Measurements from ENCODE around the gene TAX1BP1. TPM values are rescaled to one million over a fixed set of nuclear protein-coding genes. Genes with fewer than 3 reads are reported as not detected.

The TAX1BP1 gene
- total RNA-seq, 1 donor from 2014 or later, result 184 TPM

GRCh38 chr7:27871866-27872265, 131.9 kb downstream of the TAX1BP1 start:
- H3K9me3 ChIP-seq (replicated peaks), result no peaks in the 10 kb centered on the region
- peaks cover 24% of the 10 kb centered on the region for H3K4me1 ChIP-seq
- no peak overlapping the region for H3K4me3 ChIP-seq
- TF ChIP-seq, protein P1, sequence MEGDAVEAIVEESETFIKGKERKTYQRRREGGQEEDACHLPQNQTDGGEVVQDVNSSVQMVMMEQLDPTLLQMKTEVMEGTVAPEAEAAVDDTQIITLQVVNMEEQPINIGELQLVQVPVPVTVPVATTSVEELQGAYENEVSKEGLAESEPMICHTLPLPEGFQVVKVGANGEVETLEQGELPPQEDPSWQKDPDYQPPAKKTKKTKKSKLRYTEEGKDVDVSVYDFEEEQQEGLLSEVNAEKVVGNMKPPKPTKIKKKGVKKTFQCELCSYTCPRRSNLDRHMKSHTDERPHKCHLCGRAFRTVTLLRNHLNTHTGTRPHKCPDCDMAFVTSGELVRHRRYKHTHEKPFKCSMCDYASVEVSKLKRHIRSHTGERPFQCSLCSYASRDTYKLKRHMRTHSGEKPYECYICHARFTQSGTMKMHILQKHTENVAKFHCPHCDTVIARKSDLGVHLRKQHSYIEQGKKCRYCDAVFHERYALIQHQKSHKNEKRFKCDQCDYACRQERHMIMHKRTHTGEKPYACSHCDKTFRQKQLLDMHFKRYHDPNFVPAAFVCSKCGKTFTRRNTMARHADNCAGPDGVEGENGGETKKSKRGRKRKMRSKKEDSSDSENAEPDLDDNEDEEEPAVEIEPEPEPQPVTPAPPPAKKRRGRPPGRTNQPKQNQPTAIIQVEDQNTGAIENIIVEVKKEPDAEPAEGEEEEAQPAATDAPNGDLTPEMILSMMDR (IDR thresholded peaks at IDR 0.05; ENCODE audit: borderline replicate concordance), result no peak
- no peak for DNase-seq
- no peaks in the 10 kb centered on the region for H3K27me3 ChIP-seq (ENCODE audit: low read depth)
- intact Hi-C loops (cut with micrococcal nuclease), result no loop called here
- no peaks in the 10 kb centered on the region for H3K36me3 ChIP-seq
- no peak overlapping the region for H3K27ac ChIP-seq (replicated peaks)

- Histone ChIP-seq H3K27me3 (ENCODE audit: low read depth) (no peaks in the 10 kb centered on the region), H3K4me3 (no peak overlapping the region), H3K27ac (replicated peaks) (no peak overlapping the region), H3K36me3 (no peaks in the 10 kb centered on the region), H3K4me1 (peaks cover 24% of the 10 kb centered on the region), H3K9me3 (replicated peaks) (no peaks in the 10 kb centered on the region)
- no peak for DNase-seq
- TF ChIP-seq, protein P1 (IDR thresholded peaks at IDR 0.05; ENCODE audit: borderline replicate concordance), result no peak
- intact Hi-C loops (cut with micrococcal nuclease), result no loop called here
Measured at GRCh38 chr7:27872356-27873275, 132.7 kb downstream of the TAX1BP1 start.

DNA sequence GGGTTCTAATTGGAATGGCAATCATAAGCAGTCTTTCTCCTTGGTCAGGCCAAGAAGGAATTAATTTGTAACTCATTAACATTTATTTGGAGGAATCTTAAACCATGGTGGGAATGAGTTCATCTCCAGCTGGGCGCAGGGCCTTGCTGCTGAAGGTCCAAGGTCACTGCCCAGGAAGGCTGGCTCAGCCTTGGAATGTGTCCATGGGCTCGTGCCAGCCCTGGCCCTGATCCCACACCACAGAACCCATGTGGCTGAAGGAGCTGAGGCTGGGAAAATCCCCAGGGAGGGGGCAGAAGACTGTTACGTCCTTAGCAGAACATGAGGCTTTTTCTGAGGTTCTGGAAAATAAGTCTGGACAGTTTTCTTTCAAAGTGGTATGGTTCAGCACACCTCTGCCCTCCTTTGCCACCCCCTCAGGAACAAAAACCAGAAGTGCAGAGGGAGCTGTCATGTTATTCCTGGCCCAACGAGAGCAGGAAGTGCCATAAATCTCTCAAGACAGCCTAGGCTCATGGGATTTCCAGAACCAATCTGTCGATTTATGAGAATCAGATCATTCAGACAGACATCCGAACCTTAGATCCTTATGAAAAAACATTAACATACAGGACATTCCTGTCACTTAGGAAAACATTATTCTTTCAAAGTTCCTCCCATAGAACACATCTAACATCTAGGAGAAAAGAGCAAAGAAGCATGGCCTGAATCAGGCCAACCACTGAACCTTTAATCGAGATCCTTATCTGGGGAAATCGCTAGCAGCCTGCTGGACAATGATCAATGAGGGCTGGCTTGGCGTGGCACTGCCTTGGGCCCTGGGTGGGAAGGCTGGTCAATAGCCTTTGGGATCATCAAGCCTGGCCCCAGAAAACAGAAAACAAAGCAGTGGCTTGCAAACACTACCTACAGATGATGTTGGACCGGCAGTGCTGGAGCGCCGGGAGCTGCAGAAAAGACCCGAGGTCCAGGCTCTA, 134.3 kb downstream of the TAX1BP1 start:
- Histone ChIP-seq H3K9me3 (replicated peaks) (no peaks in the 10 kb centered on the region), H3K4me1 (peaks cover 24% of the 10 kb centered on the region), H3K27ac (replicated peaks) (peak overlapping the region; percentile 33), H3K27me3 (ENCODE audit: low read depth) (no peaks in the 10 kb centered on the region), H3K36me3 (no peaks in the 10 kb centered on the region), H3K4me3 (no peak overlapping the region)
- intact Hi-C loops (cut with micrococcal nuclease), result no loop called here
- TF ChIP-seq, protein P1 (IDR thresholded peaks at IDR 0.05; ENCODE audit: borderline replicate concordance), result no peak
- peak; percentile 61 for DNase-seq

- Histone ChIP-seq H3K4me3 (no peak overlapping the region), H3K4me1 (peaks cover 24% of the 10 kb centered on the region), H3K36me3 (no peaks in the 10 kb centered on the region), H3K27ac (replicated peaks) (no peak overlapping the region), H3K9me3 (replicated peaks) (no peaks in the 10 kb centered on the region), H3K27me3 (ENCODE audit: low read depth) (no peaks in the 10 kb centered on the region)
- TF ChIP-seq, protein P1 (IDR thresholded peaks at IDR 0.05; ENCODE audit: borderline replicate concordance), result no peak
- intact Hi-C loops (cut with micrococcal nuclease), result no loop called here
- no peak for DNase-seq
Measured at GRCh38 chr7:27875061-27875460, 135.1 kb downstream of the TAX1BP1 start.

DNA sequence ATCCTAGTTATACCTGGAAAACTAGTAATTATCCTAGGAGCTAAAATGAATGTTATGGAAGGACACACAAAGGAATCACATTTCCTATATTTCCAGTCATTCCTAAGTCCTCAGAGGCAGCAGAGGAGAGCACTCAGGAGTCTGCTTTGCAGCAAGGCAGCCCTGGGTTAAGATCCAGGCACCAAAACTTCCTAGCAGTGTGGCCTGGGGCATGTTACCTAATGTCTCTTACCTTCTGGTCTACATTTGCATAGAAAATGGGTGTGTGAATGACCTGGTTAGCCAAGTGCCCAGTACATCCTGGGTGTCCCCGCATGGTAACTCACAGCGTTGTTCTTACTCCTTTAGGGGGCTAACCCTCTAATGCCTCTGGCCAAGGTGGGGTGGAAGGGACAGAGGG, 135.9 kb downstream of the TAX1BP1 start:
- TF ChIP-seq, protein P1 (IDR thresholded peaks at IDR 0.05; ENCODE audit: borderline replicate concordance), result no peak
- Histone ChIP-seq H3K27ac (replicated peaks) (no peak overlapping the region), H3K4me3 (no peak overlapping the region), H3K27me3 (ENCODE audit: low read depth) (no peaks in the 10 kb centered on the region), H3K36me3 (no peaks in the 10 kb centered on the region), H3K4me1 (peaks cover 24% of the 10 kb centered on the region), H3K9me3 (replicated peaks) (no peaks in the 10 kb centered on the region)
- intact Hi-C loops (cut with micrococcal nuclease), result no loop called here
- no peak for DNase-seq
